Activated CD8-positive, alpha-beta memory T cell treated with anti-CD3 and anti-CD28 coated beads, Interleukin-2, amount 50 U/mL, for 4 hours (primary cell): ENCODE measurements around the gene IRF4.
"Not testable (repeated sequence)": the region's sequence is repeated elsewhere in the genome, so short reads cannot be mapped to it uniquely, and the experiment has no call there.

Experiments
- DNase-seq: peaks from one replicate; pipeline ENCODE4 v3.0.0-alpha.2; 2020

IRF4 gene

DNA sequence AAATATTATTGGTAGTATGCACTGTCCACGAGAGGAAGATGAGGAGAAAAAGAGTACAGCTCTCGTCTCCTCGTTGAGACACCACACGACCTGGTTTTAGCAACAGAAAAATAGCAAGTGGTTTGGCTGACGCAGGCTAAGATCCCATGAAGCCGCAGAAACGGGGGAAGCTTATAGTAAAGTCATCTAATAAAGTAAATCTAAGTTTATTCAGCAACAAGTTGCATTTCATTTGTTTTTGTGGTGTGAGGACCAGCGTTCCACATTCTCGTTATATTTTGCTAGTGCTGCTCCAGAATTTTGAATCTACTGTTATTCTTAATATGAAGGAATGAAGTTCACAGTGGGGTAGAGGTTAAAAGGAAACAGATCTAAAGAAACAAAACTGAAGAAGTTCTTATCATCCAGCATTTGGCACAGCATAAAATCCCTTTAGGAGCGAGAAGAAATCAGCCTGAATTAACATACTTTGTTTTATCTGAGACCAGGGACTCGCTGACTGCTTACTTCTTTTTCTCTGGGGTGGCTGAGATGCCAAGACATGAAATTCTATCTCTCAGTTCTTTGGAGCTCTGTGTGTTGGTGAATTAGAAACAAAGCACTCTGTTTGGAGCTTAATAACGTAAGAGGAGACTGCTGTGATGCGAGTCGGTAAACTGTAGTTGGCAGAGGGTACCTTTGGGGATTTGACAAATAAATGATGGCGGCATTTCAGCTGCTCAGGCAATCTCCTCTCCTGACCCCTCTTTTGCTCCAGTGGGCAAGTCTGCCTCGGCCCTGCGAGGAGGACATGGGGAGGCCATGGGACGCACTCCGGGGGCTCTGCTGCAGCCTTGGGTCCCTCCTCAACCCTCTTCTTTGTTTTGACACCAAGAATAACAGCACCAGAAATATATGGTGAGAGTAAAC lies 24.9 kb upstream of the IRF4 start:
- DNase-seq, result no peak

DNA sequence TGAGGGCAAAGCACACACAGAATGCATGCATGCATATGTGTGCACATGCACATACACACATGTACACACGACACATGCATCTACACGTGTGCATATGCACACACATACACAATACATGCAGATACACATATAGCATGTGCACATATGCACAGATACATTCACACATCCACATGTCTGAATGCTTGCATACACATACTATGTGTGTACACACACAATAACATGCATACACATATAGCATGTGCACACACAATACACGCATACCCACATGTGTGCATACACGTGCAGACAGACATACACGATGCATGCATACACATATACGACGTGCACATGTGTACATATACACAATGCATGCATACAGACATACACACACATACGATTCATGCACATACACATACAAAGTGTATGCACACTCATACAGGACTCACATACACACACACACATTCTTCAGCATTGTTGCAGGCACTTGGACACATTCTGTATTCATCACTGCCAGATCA lies 24.2 kb upstream of the IRF4 start:
- no peak for DNase-seq

GRCh38 chr6:367891-368630 lies 23.5 kb upstream of the IRF4 start:
- DNase-seq, result no peak

- DNase-seq, result no peak
Measured at GRCh38 chr6:369559-370431, 21.8 kb upstream of the IRF4 start.

- DNase-seq, result no peak
Measured at GRCh38 chr6:370555-370954, 21.0 kb upstream of the IRF4 start.

- DNase-seq, result not testable (repeated sequence)
Measured at GRCh38 chr6:371851-372250, 19.7 kb upstream of the IRF4 start.

DNA sequence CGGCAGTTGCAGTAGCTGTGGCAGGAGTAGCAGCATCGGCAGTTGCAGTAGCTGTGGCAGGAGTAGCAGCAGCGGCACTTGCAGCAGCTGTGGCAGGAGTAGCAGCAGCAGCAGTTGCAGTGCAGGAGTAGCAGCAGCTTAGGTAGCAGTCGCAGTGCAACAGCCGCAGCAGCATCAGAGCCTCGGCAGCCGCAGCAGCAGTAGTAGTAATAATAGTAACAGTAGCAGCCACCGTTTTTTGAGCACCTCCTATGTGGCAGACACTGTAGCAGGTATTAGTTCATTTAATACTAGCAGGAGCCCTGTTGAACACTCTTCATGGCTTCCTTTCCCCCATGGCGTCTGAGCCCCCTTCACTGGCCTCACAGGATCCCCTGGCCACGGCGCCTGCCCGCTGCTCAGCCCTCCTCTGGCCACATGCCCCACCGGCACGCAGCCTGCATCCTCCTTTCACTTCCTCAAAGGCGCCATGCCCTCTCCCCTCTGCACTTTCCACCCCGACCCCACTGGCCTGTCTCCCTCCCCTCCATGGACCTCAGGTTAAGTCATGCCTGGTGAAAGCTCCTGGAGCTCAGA lies 19.1 kb upstream of the IRF4 start:
- DNase-seq, result no peak

- no peak for DNase-seq
Measured at GRCh38 chr6:373031-373430, 18.5 kb upstream of the IRF4 start.

GRCh38 chr6:373773-374724 lies 17.5 kb upstream of the IRF4 start:
- DNase-seq, result no peak

GRCh38 chr6:374956-375355 lies 16.6 kb upstream of the IRF4 start:
- DNase-seq, result no peak

GRCh38 chr6:376827-377640 lies 14.5 kb upstream of the IRF4 start:
- DNase-seq, result no peak

- DNase-seq, result not testable (repeated sequence)
Measured at GRCh38 chr6:377641-378020, 13.9 kb upstream of the IRF4 start.

DNA sequence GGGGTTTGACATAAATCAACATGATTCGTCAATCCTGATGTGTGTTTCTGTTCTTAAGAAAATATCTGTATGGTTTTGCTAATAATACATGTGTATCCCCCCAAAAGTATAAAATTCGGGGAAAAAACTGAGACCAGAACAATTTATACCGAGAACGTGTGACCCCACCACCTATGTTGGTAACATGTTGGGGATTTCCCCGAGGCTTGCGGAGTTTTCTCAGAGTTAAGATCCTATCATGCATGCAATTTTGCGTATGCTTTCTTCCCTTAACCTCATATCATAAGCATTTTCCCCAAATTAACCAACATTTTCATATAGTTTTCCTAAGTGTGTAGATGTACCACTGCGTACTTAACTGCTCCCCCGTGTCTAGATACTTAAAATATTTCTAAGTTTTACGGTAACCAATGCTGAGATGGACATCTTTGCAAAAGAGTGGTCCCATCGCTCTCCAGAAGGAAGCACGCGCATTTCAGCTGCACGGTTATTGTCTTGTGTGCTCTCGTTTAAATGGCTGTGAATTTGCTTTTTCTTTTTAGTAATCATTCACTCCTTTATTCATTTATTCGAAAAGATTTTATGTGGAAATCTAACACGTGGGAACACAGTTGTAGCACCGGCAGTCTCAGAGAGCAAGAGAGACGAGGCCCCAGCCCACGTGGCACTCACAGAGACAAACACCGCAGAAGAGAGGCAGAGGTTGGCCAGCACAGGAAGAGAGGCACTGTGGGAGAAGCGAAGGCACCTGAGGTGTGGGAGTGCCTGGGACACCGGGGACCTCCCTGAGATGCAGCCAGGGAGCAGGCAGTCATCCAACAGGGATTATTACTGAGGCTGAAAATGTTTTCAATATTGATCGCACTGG lies 13.2 kb upstream of the IRF4 start:
- DNase-seq, result no peak

DNA sequence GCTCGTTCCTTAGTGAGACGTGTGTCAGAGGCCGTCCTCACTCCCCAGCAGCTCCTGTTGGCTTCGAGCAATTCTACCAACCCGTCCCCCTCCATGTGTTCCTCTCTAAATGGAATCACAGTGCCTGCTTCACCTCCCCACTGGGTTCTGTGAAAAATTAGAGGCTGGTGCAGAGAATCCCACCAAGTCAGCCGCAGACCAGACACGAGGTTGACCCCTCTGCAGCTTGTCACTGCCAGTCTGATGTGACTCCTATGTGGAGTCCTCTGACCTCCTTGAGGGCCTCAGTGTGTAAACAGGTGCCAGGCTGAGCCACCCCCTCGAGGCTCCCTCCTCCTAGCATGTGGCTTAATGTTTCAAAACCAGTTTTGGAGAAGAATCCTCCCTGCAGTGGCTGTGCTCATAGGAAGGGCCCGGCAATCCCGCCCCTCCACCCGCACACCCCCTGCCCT lies 12.6 kb upstream of the IRF4 start:
- DNase-seq, result no peak

DNA sequence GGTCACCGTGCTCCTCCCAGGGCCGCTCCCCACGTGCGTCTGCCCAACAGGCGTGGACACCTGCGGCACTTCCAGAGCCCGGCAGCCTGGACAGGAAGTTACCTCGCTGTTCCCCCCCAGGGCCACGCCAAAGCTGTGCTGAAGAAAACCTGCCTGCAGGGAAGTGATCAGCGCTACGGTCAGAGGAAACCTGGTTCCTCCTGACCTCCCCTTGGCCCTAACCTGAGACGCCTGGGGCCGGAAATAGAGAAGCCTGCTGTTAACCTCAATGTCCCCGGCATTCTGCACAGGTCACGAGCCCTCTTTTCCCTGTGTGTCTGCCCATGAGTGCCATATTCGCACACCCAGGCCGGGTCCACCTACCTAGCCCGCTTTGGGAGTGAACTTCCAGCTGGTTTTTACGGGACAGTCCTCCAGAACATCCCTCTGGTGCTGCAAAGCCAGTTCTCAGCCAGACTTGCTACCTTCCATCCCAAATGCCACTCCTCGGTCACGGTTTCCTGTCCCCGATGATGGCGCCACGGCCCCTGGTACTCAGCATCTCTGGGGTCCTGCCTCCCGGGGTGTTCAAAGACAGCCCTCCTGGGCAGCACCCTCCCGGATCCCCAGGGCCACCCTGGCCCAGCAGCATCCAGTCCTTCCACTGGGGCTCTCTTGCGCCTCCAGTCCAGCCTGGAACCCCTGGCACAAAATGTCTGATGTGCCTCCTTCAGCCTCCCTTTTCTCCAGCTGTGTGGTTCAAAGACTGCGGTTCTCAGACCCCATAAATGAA lies 12.0 kb upstream of the IRF4 start:
- no peak for DNase-seq

DNA sequence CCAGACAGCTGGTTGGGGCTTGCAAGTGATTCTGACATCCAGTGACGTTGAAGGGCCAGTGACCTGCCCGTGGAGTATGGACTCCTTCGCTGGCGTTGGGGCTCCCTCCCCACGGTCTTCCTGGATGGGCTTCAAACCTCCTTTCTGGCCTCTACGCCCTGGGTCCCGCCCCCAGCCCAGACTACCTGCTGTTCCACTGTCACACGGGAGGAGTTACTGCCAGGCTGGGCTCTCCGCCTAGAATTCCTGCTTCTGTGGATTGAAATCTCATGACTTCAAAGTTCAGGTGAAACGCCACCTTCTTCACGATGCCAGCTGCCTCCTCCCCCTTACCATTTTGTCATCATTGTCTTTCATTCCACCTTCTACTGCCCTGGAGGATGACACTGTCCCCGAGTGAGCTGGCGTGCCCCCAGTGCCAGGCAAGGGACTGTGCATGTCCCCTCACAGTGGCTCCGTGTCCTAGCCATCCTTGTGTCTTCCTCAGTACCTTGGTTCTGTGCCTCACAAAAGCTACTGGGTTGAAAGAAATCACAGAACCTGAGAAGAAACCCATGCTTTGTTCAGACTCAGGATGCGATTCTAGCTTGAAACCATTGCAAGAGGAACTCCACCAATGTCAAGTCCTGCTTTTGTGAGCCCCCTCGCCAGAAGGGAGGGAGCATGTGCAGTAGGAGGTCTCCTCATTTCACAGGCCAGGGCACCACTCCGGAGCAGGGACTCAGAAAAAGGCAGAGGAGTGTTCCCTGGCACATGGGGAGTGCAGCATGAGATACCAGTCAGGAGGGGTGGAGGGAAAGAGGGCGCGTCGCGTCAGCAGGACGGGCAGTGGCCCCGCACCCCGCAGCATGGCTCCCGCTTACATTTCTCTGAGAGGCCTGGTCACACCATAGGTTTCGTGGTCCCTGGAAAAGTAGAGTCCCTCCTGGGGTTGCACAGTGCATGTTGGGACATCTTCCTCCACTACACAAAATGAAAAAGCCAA lies 11.0 kb upstream of the IRF4 start:
- DNase-seq, result no peak

GRCh38 chr6:381742-382461 lies 9.7 kb upstream of the IRF4 start:
- DNase-seq, result no peak
